Ovary (tissue), 9 donors: Measurements from ENCODE around the gene ERBB2. TPM values are rescaled to one million over a fixed set of nuclear protein-coding genes. Genes with fewer than 3 reads are reported as not detected.

Experiments used
- DNase-seq, 5 donors: peaks; one replicate each; pipeline ENCODE4 v3.0.0-alpha.2; 2019 to 2020
- H3K27ac ChIP-seq, 2 donors: fragments of 200-600 bp; one replicate each; pipeline versions ENCODE4 v1.5.1 to v1.8.0; 2019 to 2022
- H3K27me3 ChIP-seq: fragments of 200-600 bp; one replicate; pipeline ENCODE4 v1.8.0; 2022
- H3K36me3 ChIP-seq: fragments of 200-600 bp; sonication (generic); one replicate; pipeline ENCODE4 v1.5.1; 2019
- H3K4me1 ChIP-seq: one replicate; pipeline ENCODE4 v1.8.1; 2013; ENCODE audit warnings: mild to moderate bottlenecking, moderate library complexity; ENCODE audit not compliant: insufficient read depth
- H3K4me3 ChIP-seq: fragments of 200-600 bp; sonication (generic); one replicate; pipeline ENCODE4 v1.5.1; 2017
- H3K9me3 ChIP-seq, 2 donors: fragments of 200-600 bp in 1 of 2; sonication (generic) in 1 of 2; one replicate each; pipeline versions ENCODE4 v1.5.1 to v1.8.1; 2013 to 2019; ENCODE audit warnings: mild to moderate bottlenecking in 1 of 2, moderate library complexity in 1 of 2
- EP300 ChIP-seq: sonication (generic); formaldehyde crosslinking; IDR thresholded peaks from one replicate; pipeline ENCODE4 v1.6.1; 2017; ENCODE audit warnings: antibody characterized with exemption
- POLR2A ChIP-seq: fragments of 450-650 bp; IDR thresholded peaks from one replicate; pipeline ENCODE4 v1.6.1; 2017; ENCODE audit warnings: antibody characterized with exemption, mild to moderate bottlenecking, moderate library complexity
- WGBS, 3 donors: extraction: QIAGEN DNeasy Blood & Tissue Kit in 1 of 3; methylation state at CpG; one replicate each; pipeline versions ENCODE4 v1.1.5 to v1.1.7; 2013 to 2017; 5-methylcytosine and 5-hydroxymethylcytosine counted together
- intact Hi-C, 4 donors: fragments of 100-400 bp; cut with DNase I; formaldehyde crosslinking; loops; one replicate each; pipeline versions ENCODE4 v1.11.0 to v1.15.1; 2022 to 2023
- polyA plus RNA-seq, 2 donors: library from polyadenylated mRNA; stranded (reverse); fragments of 200-250 nt in 1 of 2; fragments of 350-450 nt in 1 of 2; fragmentation: Illumina TruSeq in 1 of 2; extraction: RNeasy Lipid Tissue Mini Kit (QIAGEN cat#74804) in 1 of 2; gene quantifications; one replicate each; pipeline ENCODE4 v1.2.3, GENCODE V29; 2013 to 2014
- total RNA-seq, 7 donors: library from RNA; depleted of rRNA in 2 of 7; stranded (reverse); fragments of >200 nt in 2 of 7; fragmentation: NEBNext Ultra II Directional in 3 of 7; extraction: Animal tissue kit (Norgen Biotek cat#: 25700) in 3 of 7; gene quantifications; one replicate each; pipeline versions ENCODE4 v1.1.0 to v1.2.4, GENCODE V29; 2016 to 2023
- TF ChIP-seq, protein P1 (sequence below), 3 donors: fragments of 450-650 bp in 2 of 3; fragments of 200-600 bp in 1 of 3; IDR thresholded peaks; one replicate each; pipeline versions ENCODE4 v1.5.1 to v1.8.0; 2016 to 2022; ENCODE audit warnings: antibody characterized with exemption in 3 of 3, mild to moderate bottlenecking in 1 of 3
- donor health status: DM: no; HTN: no; CAD: no; lungs with moderate emphysema.
- donor health status: DM: no; HTN: no; CAD: no.
- donor health status: Bipolar disorder and iron deficiency.
- donor health status: DM: yes; HTN: yes; CAD: no.
- donor health status: DM: no; HTN: no; CAD: no.
- donor health status: DM: yes; HTN: yes; CAD: no.

The ERBB2 gene
- total and polyA plus RNA-seq, 9 donors: 20.1 to 66.3 (median 50.6) TPM

DNA sequence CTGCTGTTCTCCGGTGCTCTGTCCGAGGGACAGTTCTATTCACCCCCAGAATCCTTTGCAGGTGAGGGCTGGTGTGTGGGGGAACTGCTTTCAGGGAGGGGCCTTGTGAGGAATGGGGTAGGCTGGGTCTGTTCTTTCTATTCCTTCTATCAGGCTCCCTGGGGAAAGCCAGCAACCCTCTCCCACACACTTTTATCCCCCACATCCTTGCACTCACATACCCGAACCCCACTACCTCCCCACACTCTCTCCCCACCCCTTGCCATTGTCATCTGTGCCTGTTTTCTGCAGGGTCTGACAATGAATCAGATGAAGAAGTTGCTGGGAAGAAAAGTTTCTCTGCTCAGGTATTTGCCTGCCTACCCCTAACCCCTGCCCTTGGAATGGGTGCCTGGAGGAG lies 41.1 kb upstream of the ERBB2 start:
- H3K36me3 ChIP-seq: no peaks in the 10 kb centered on the region
- no peak for TF ChIP-seq EP300
- TF ChIP-seq POLR2A: no peak
- TF ChIP-seq, protein P1, sequence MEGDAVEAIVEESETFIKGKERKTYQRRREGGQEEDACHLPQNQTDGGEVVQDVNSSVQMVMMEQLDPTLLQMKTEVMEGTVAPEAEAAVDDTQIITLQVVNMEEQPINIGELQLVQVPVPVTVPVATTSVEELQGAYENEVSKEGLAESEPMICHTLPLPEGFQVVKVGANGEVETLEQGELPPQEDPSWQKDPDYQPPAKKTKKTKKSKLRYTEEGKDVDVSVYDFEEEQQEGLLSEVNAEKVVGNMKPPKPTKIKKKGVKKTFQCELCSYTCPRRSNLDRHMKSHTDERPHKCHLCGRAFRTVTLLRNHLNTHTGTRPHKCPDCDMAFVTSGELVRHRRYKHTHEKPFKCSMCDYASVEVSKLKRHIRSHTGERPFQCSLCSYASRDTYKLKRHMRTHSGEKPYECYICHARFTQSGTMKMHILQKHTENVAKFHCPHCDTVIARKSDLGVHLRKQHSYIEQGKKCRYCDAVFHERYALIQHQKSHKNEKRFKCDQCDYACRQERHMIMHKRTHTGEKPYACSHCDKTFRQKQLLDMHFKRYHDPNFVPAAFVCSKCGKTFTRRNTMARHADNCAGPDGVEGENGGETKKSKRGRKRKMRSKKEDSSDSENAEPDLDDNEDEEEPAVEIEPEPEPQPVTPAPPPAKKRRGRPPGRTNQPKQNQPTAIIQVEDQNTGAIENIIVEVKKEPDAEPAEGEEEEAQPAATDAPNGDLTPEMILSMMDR (IDR thresholded peaks at IDR 0.05): no peak
- 78 to 87% (median 87%) methylated on average over 3 of the region's 3 CpGs for WGBS, 3 donors
- peak overlapping the region in 1 of 2 donors; percentile 48 for H3K27ac ChIP-seq
- intact Hi-C loops: no loop called here
- no peaks in the 10 kb centered on the region for H3K9me3 ChIP-seq
- no peak overlapping the region for H3K4me3 ChIP-seq
- H3K4me1 ChIP-seq: peaks cover 3% of the 10 kb centered on the region
- no peak for DNase-seq
- no peaks in the 10 kb centered on the region for H3K27me3 ChIP-seq

DNA sequence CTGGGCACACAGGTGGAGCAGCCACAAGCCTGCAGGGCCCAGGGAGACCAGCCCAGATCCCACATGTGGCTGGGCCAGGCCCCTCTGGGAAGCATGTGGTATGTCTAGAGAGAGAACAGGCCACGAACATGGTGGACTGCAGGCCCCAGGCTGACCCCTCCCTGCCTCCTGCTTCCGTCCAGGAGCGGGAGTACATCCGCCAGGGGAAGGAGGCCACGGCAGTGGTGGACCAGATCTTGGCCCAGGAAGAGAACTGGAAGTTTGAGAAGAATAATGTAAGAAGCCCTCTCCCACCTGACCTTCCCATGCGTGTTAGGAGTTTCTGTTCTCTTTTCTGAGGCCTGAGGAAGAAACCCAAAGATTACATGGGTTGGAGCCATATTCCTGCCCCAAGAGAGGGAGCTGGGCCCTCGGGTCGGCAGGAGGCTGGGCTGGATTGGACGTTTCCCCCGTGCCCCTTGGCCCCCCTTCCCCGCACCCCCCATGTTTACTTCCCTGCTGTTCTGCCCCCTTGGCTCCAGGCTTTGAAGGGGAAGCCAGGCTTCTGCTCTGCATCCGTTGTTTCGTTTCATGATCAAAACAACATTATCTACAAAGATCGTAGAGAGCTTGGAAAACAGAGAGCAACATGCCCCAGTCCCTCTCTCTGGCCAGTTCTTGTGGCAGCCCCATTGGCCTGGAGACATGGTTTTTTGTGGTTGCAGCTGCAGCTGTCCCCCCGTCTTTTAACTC lies 40.4 kb upstream of the ERBB2 start:
- H3K36me3 ChIP-seq: no peaks in the 10 kb centered on the region
- peak overlapping the region in 1 of 2 donors; percentile 48 for H3K27ac ChIP-seq
- H3K9me3 ChIP-seq: no peaks in the 10 kb centered on the region
- no peaks in the 10 kb centered on the region for H3K27me3 ChIP-seq
- peak in 2 of 5 donors; percentile 53 to 67 for DNase-seq
- 28 to 40% (median 38%) methylated on average over 15 of the region's 15 CpGs for WGBS, 3 donors
- H3K4me1 ChIP-seq: peaks cover 3% of the 10 kb centered on the region
- TF ChIP-seq, protein P1 (IDR thresholded peaks at IDR 0.05): no peak
- TF ChIP-seq EP300: no peak
- TF ChIP-seq POLR2A: no peak
- intact Hi-C loops: no loop called here
- no peak overlapping the region for H3K4me3 ChIP-seq

DNA sequence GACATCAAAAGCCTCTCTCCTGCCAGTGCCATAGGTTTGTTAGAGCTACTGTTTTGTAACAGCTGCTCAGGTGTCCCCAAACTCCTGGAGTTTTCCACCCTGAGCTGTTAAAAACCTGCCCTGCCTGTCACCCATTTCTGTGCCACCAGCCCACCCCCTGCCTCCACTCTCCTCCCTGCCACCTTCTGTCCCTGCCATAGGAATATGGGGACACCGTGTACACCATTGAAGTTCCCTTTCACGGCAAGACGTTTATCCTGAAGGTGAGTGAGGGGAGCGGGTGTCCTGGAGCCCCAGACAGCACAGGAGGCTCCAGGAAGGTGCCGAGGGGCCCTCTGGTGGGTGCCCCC lies 39.9 kb upstream of the ERBB2 start:
- H3K4me3 ChIP-seq: no peak overlapping the region
- no peaks in the 10 kb centered on the region for H3K36me3 ChIP-seq
- 75 to 79% (median 76%) methylated on average over 5 of the region's 5 CpGs for WGBS, 3 donors
- peaks cover 3% of the 10 kb centered on the region for H3K4me1 ChIP-seq
- H3K9me3 ChIP-seq: no peaks in the 10 kb centered on the region
- DNase-seq: no peak
- H3K27me3 ChIP-seq: no peaks in the 10 kb centered on the region
- intact Hi-C loops: no loop called here
- TF ChIP-seq EP300: no peak
- TF ChIP-seq POLR2A: no peak
- TF ChIP-seq, protein P1 (IDR thresholded peaks at IDR 0.05): no peak
- no peak overlapping the region for H3K27ac ChIP-seq

DNA sequence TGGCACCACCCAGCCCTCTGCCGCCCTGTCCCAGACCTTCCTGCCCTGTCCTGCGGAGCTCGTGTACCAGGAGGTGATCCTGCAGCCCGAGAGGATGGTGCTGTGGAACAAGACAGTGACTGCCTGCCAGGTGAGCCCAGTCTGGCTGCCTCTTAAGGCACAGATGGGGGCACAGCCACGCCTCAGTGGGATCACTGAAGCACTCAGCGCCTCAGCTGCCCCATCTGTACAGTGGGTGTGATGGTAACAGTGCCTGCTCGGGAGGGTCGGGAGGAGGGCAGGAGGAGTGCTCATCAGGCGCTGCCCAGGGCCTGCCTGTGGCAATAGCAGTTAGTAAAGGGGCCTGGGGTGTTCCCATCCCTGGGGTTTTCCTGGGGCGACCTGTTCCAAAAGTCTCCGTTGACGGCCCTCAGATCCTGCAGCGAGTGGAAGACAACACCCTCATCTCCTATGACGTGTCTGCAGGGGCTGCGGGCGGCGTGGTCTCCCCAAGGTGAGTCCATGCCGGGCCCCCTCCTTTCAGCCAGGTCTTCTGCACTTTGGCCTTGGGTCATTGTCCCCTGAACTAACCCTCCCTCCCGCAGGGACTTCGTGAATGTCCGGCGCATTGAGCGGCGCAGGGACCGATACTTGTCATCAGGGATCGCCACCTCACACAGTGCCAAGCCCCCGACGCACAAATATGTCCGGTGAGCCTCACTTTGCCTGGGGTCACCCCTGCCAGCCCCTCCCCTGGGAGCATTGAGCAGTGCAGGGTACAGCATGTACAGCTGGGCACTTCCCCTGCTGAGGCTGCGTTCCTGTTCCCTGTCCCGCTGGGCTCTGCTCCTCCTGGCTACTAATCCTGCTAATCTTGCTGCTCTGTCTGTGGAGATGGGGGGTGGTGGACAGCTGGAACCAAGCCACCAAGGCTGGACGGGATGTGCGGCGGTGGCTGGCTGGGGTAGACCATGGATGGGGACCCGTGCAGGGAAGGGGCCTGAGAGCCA lies 39.2 kb upstream of the ERBB2 start:
- intact Hi-C loops: no loop called here
- Histone ChIP-seq H3K36me3 (no peaks in the 10 kb centered on the region), H3K9me3 (no peaks in the 10 kb centered on the region), H3K4me1 (peaks cover 3% of the 10 kb centered on the region), H3K27ac (no peak overlapping the region), H3K4me3 (no peak overlapping the region), H3K27me3 (no peaks in the 10 kb centered on the region)
- 89 to 92% (median 91%) methylated on average over 34 to 35 of the region's 35 CpGs for WGBS, 3 donors
- TF ChIP-seq, protein P1 (IDR thresholded peaks at IDR 0.05): no peak
- TF ChIP-seq POLR2A: no peak
- TF ChIP-seq EP300: no peak
- DNase-seq: no peak
